WTC11 (cell line): ENCODE measurements around the gene PXDC1.

Source experiments
- ELF4 ChIP-seq: sonication (generic); formaldehyde crosslinking; IDR thresholded peaks from 2 replicates; pipeline ENCODE4 v1.8.1; 2022; ENCODE audit warnings: low read depth, mild to moderate bottlenecking, moderate library complexity, missing genetic modification reagents
- NR2C2 ChIP-seq: sonication (generic); formaldehyde crosslinking; IDR thresholded peaks from 2 replicates; pipeline ENCODE4 v1.8.0; 2022; ENCODE audit warnings: mild to moderate bottlenecking, missing genetic modification reagents
- TF ChIP-seq, protein P1 (sequence below): sonication (generic); formaldehyde crosslinking; IDR thresholded peaks from 2 replicates; pipeline ENCODE4 v1.8.1; 2022; ENCODE audit warnings: low read depth, missing genetic modification reagents, borderline replicate concordance
- TF ChIP-seq, protein P2 (sequence below): sonication (generic); formaldehyde crosslinking; IDR thresholded peaks from 2 replicates; pipeline ENCODE4 v1.8.0; 2022; ENCODE audit warnings: mild to moderate bottlenecking, missing genetic modification reagents

GRCh38 chr6:3791526-3792203 lies 40.2 kb upstream of the PXDC1 start:
- TF ChIP-seq, protein P1, sequence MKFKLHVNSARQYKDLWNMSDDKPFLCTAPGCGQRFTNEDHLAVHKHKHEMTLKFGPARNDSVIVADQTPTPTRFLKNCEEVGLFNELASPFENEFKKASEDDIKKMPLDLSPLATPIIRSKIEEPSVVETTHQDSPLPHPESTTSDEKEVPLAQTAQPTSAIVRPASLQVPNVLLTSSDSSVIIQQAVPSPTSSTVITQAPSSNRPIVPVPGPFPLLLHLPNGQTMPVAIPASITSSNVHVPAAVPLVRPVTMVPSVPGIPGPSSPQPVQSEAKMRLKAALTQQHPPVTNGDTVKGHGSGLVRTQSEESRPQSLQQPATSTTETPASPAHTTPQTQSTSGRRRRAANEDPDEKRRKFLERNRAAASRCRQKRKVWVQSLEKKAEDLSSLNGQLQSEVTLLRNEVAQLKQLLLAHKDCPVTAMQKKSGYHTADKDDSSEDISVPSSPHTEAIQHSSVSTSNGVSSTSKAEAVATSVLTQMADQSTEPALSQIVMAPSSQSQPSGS (CRISPR knock-in tag) = no peak
- TF ChIP-seq ELF4 (no peak), NR2C2 (CRISPR knock-in tag) (no peak)
- TF ChIP-seq, protein P2, sequence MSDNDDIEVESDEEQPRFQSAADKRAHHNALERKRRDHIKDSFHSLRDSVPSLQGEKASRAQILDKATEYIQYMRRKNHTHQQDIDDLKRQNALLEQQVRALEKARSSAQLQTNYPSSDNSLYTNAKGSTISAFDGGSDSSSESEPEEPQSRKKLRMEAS (CRISPR knock-in tag) = no peak
